NT2/D1 (cell line): ENCODE measurements around the gene NRP1.

Experiments used
- SUZ12 ChIP-seq: IDR thresholded peaks from 2 replicates; pipeline ENCODE4 v1.6.1; 2011; ENCODE audit not compliant: insufficient read length, insufficient read depth; ENCODE audit errors: extremely low read depth
- YY1 ChIP-seq: IDR thresholded peaks from 2 replicates; pipeline ENCODE4 v1.6.1; 2011; ENCODE audit not compliant: insufficient read length, insufficient read depth

GRCh38 chr10:33245343-33245742 lies 89.1 kb downstream of the NRP1 start:
- no peak for TF ChIP-seq YY1
- TF ChIP-seq SUZ12, result no peak
